Measurements from ENCODE around the gene MAML2.

The MAML2 gene

GRCh38 chr11:96111308-96111707 lies 231.7 kb downstream of the MAML2 start:
- no peak for TF ChIP-seq CTCF (IDR thresholded peaks at IDR 0.05; ENCODE audit: extremely low read depth, missing control alignments)
- DNase-seq (ENCODE audit: low spot score), result no peak

DNA sequence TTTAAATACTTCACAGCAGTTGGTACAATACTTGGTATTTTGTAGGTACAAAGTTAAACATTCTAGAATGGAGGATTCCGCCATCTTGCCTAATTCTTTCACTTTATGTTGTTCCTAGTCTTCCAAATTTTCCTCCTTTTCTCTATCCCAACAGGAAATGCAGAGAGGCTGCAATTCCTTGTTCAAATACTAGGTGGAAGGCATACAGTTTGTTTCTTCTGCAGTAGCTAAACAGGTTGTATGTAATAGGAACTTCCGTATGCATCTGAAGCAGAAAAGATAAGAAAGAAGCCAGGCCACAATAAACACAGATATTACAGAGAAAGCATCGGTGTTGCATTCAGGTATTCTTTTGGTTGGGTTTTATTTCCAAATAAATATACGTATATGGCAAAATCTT lies 232.7 kb downstream of the MAML2 start:
- TF ChIP-seq CTCF (IDR thresholded peaks at IDR 0.05; ENCODE audit: extremely low read depth, missing control alignments), result no peak
- no peak for DNase-seq (ENCODE audit: low spot score)

GRCh38 chr11:96109331-96110030 lies 233.5 kb downstream of the MAML2 start:
- no peak for DNase-seq (ENCODE audit: low spot score)
- TF ChIP-seq CTCF (IDR thresholded peaks at IDR 0.05; ENCODE audit: extremely low read depth, missing control alignments), result no peak

DNA sequence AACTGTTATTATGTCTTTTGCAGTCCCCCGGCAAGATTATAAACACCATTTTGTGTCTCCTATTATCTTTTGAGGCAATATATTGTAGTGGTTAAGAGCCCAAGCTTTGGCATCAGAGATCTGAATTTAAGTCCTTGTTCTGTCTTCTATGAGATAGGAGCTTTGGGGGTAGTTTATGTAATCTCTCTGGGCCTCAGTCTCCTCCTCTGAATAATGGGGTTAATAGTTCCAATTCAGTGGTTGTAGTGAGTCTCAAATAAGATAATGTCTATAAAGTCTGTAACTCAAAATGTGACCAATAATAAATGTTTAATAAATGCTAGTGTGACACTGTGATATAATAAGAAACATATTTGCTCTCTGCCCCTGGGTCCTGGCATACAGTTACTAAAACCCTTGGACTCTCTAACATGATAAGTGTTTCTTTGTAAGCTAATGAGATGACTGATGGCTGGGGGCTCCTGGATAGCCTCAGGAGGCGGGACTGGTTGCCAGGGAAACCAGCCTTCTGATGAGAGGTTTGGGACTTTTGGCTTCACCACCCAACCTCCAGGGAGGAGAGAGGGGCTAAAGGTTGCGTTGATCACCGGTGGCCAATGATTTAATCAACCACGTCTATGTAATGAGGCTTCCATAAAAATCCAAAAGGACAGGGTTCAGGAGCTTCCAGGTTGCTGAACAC lies 235.7 kb downstream of the MAML2 start:
- no peak for DNase-seq (ENCODE audit: low spot score)
- no peak for TF ChIP-seq CTCF (IDR thresholded peaks at IDR 0.05; ENCODE audit: extremely low read depth, missing control alignments)

DNA sequence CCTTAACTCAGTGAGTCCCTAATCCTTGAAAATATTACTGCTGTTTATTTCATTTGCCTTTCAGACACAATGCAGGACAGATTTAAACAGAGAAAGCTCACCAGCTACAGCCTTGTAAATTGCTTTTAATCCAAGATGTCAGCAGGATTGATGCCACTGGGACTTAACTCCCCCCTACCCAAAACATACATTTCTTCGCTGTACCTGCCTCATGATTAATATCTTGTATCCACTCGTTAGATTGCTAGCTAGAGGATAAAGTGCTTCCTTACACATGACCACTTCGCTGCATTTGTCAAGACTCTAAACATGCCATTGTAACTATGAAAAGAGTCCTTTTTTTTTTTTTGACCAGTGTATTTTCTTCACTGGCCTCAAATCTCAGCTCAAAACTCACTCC lies 236.3 kb downstream of the MAML2 start:
- no peak for DNase-seq (ENCODE audit: low spot score)
- TF ChIP-seq CTCF (IDR thresholded peaks at IDR 0.05; ENCODE audit: extremely low read depth, missing control alignments), result no peak

- DNase-seq (ENCODE audit: low spot score), result no peak
- no peak for TF ChIP-seq CTCF (IDR thresholded peaks at IDR 0.05; ENCODE audit: extremely low read depth, missing control alignments)
These were observed 237.1 kb downstream of the MAML2 start for GRCh38 chr11:96105944-96106343.

GRCh38 chr11:96105197-96105895 lies 237.6 kb downstream of the MAML2 start:
- no peak for TF ChIP-seq CTCF (IDR thresholded peaks at IDR 0.05; ENCODE audit: extremely low read depth, missing control alignments)
- DNase-seq (ENCODE audit: low spot score), result no peak

Measured in GM20000 (cell line).